ENCODE results near the gene TLCD5.

Gene TLCD5

DNA sequence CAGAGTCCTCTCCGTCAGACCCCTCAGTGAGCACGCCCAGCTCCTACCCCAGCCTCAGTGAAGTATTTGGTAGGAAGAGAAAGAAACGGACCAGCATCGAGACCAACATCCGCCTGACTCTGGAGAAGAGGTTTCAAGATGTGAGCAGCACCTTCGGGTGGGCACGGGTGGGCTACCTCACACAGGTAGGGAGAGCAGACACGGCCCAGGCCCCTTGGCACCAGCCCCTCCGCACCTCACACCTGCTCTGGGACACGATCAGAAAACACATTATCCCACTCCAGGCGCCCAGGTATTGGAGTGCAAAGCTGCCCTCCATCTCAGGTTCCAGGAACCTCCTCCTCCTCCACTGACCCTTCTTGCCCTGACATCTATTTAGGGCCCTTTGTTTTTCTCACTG, 17.6 kb upstream of the TLCD5 start:
- peak overlapping the region; percentile 51 for H2AK5ac ChIP-seq (ENCODE audit: low read depth, low read length)
- no peak overlapping the region for H3K14ac ChIP-seq (ENCODE audit: low read length)
- no peak overlapping the region for H3K4ac ChIP-seq (ENCODE audit: low read length)
- H2AFZ ChIP-seq (ENCODE audit: low read length): no peak overlapping the region
- H2BK120ac ChIP-seq (ENCODE audit: low read depth, low read length): no peak overlapping the region
- peaks cover 0 to 32% (median 0%) of the 10 kb centered on the region in 3 experiments for H3K27me3 ChIP-seq (ENCODE audit: control insufficient read depth in 3 of 3, insufficient read depth in 3 of 3, low read depth in 1 of 3, low read length in 3 of 3)
- H4K91ac ChIP-seq (ENCODE audit: low read depth, low read length, poor library complexity): no peak overlapping the region
- H3K4me1 ChIP-seq (ENCODE audit: control insufficient read depth in 2 of 2, insufficient read depth in 1 of 2, low read depth in 1 of 2, low read length in 2 of 2): peaks cover 6 to 7% of the 10 kb centered on the region in 2 donors
- H3K23ac ChIP-seq (ENCODE audit: low read depth, low read length, poor library complexity): no peak overlapping the region
- no peak overlapping the region for H3K4me3 ChIP-seq (ENCODE audit: low read length in 2 of 2)
- H3K9me3 ChIP-seq (replicated peaks in 1 of 2; ENCODE audit: control insufficient read depth in 2 of 2, insufficient read depth in 1 of 2, low read depth in 1 of 2, low read length in 2 of 2): no peaks in the 10 kb centered on the region
- no peaks in the 10 kb centered on the region for H3K79me1 ChIP-seq (ENCODE audit: low read depth, low read length)
- DNase-seq (ENCODE audit: low spot score): no peak
- H3K9ac ChIP-seq (ENCODE audit: low read depth, low read length, poor library complexity): no peak overlapping the region
- H2BK15ac ChIP-seq (ENCODE audit: low read length): no peak overlapping the region
- H3K27ac ChIP-seq (replicated peaks; ENCODE audit: low read length): no peak overlapping the region
- no CpG with 5 or more reads among the region's 11 CpGs for WGBS, 2 donors (ENCODE audit: extremely low coverage in 2 of 2, insufficient read length in 2 of 2, insufficient replicate concordance in 1 of 2)
- H3K18ac ChIP-seq (ENCODE audit: low read length): peak overlapping the region; percentile 79
- H2BK12ac ChIP-seq (ENCODE audit: low read length): no peak overlapping the region
- no peaks in the 10 kb centered on the region for H3K36me3 ChIP-seq (replicated peaks in 1 of 2; ENCODE audit: control insufficient read depth in 2 of 2, insufficient read depth in 2 of 2, low read length in 2 of 2)
- no peak overlapping the region for H2BK5ac ChIP-seq (ENCODE audit: low read length)
- no peak overlapping the region for H4K8ac ChIP-seq (ENCODE audit: low read depth, low read length)
- no peak overlapping the region for H3K4me2 ChIP-seq (ENCODE audit: insufficient read depth, low read length, poor library complexity, severe bottlenecking)

GRCh38 chr11:120308081-120308480, 17.0 kb upstream of the TLCD5 start:
- Histone ChIP-seq H2AK5ac (ENCODE audit: low read depth, low read length) (no peak overlapping the region), H4K8ac (ENCODE audit: low read depth, low read length) (no peak overlapping the region), H3K9me3 (replicated peaks in 1 of 2; ENCODE audit: control insufficient read depth in 2 of 2, insufficient read depth in 1 of 2, low read depth in 1 of 2, low read length in 2 of 2) (no peaks in the 10 kb centered on the region), H3K4me1 (ENCODE audit: control insufficient read depth in 2 of 2, insufficient read depth in 1 of 2, low read depth in 1 of 2, low read length in 2 of 2) (peaks cover 6 to 7% of the 10 kb centered on the region in 2 donors), H3K4me3 (ENCODE audit: low read length in 2 of 2) (no peak overlapping the region), H3K4ac (ENCODE audit: low read length) (no peak overlapping the region), H3K23ac (ENCODE audit: low read depth, low read length, poor library complexity) (no peak overlapping the region), H2BK5ac (ENCODE audit: low read length) (no peak overlapping the region), H3K18ac (ENCODE audit: low read length) (no peak overlapping the region), H4K91ac (ENCODE audit: low read depth, low read length, poor library complexity) (no peak overlapping the region), H3K27ac (replicated peaks; ENCODE audit: low read length) (no peak overlapping the region), H3K9ac (ENCODE audit: low read depth, low read length, poor library complexity) (no peak overlapping the region), H3K36me3 (replicated peaks in 1 of 2; ENCODE audit: control insufficient read depth in 2 of 2, insufficient read depth in 2 of 2, low read length in 2 of 2) (no peaks in the 10 kb centered on the region), H2AFZ (ENCODE audit: low read length) (no peak overlapping the region), H3K27me3 (ENCODE audit: control insufficient read depth in 3 of 3, insufficient read depth in 3 of 3, low read depth in 1 of 3, low read length in 3 of 3) (peaks cover 0 to 29% (median 0%) of the 10 kb centered on the region in 3 experiments), H2BK12ac (ENCODE audit: low read length) (no peak overlapping the region), H3K14ac (ENCODE audit: low read length) (no peak overlapping the region), H2BK120ac (ENCODE audit: low read depth, low read length) (peak overlapping the region; percentile 40), H3K4me2 (ENCODE audit: insufficient read depth, low read length, poor library complexity, severe bottlenecking) (no peak overlapping the region), H3K79me1 (ENCODE audit: low read depth, low read length) (no peaks in the 10 kb centered on the region), H2BK15ac (ENCODE audit: low read length) (no peak overlapping the region)
- no peak for DNase-seq (ENCODE audit: low spot score)
- WGBS, 2 donors (ENCODE audit: extremely low coverage in 2 of 2, insufficient read length in 2 of 2, insufficient replicate concordance in 1 of 2): no CpG with 5 or more reads among the region's 7 CpGs

GRCh38 chr11:120310870-120311269, 14.2 kb upstream of the TLCD5 start:
- no peak overlapping the region for H3K4me3 ChIP-seq (ENCODE audit: low read length in 2 of 2)
- peaks cover 6 to 10% of the 10 kb centered on the region in 2 donors for H3K4me1 ChIP-seq (ENCODE audit: control insufficient read depth in 2 of 2, insufficient read depth in 1 of 2, low read depth in 1 of 2, low read length in 2 of 2)
- H2BK5ac ChIP-seq (ENCODE audit: low read length): no peak overlapping the region
- no peak overlapping the region for H2AK5ac ChIP-seq (ENCODE audit: low read depth, low read length)
- H3K23ac ChIP-seq (ENCODE audit: low read depth, low read length, poor library complexity): no peak overlapping the region
- H3K4ac ChIP-seq (ENCODE audit: low read length): no peak overlapping the region
- no peak overlapping the region for H2BK120ac ChIP-seq (ENCODE audit: low read depth, low read length)
- H4K8ac ChIP-seq (ENCODE audit: low read depth, low read length): no peak overlapping the region
- DNase-seq (ENCODE audit: low spot score): no peak
- H3K14ac ChIP-seq (ENCODE audit: low read length): no peak overlapping the region
- H3K27ac ChIP-seq (replicated peaks; ENCODE audit: low read length): no peak overlapping the region
- H2AFZ ChIP-seq (ENCODE audit: low read length): no peak overlapping the region
- no peak overlapping the region for H2BK15ac ChIP-seq (ENCODE audit: low read length)
- no peaks in the 10 kb centered on the region for H3K36me3 ChIP-seq (replicated peaks in 1 of 2; ENCODE audit: control insufficient read depth in 2 of 2, insufficient read depth in 2 of 2, low read length in 2 of 2)
- no peaks in the 10 kb centered on the region for H3K9me3 ChIP-seq (replicated peaks in 1 of 2; ENCODE audit: control insufficient read depth in 2 of 2, insufficient read depth in 1 of 2, low read depth in 1 of 2, low read length in 2 of 2)
- H3K18ac ChIP-seq (ENCODE audit: low read length): no peak overlapping the region
- H3K4me2 ChIP-seq (ENCODE audit: insufficient read depth, low read length, poor library complexity, severe bottlenecking): no peak overlapping the region
- no peak overlapping the region for H3K9ac ChIP-seq (ENCODE audit: low read depth, low read length, poor library complexity)
- WGBS, 2 donors (ENCODE audit: extremely low coverage in 2 of 2, insufficient read length in 2 of 2, insufficient replicate concordance in 1 of 2): no CpG with 5 or more reads among the region's 3 CpGs
- H3K79me1 ChIP-seq (ENCODE audit: low read depth, low read length): no peaks in the 10 kb centered on the region
- no peak overlapping the region for H4K91ac ChIP-seq (ENCODE audit: low read depth, low read length, poor library complexity)
- no peak overlapping the region for H2BK12ac ChIP-seq (ENCODE audit: low read length)
- peaks cover 0 to 25% (median 0%) of the 10 kb centered on the region in 3 experiments for H3K27me3 ChIP-seq (ENCODE audit: control insufficient read depth in 3 of 3, insufficient read depth in 3 of 3, low read depth in 1 of 3, low read length in 3 of 3)

DNA sequence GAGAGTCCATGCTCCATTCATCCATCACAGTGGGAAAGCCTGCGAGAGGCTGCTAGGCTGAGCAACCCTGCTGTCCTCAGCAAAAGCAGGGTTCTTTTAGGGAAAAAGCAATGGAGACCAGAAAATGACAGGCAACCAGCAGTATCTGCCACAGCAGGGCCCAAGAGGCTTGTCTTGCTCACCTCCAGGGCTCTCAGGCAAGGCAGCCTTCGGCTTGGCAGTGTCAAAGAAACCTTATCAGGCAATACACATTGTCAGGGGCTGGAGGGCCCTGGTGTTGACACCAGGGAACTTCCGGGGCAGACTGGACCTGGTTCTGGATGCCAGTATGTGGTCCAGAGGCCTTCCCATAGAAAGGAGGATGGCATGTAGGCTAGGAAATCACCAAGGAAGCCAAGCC, 10.2 kb upstream of the TLCD5 start:
- H2BK15ac ChIP-seq (ENCODE audit: low read length): no peak overlapping the region
- H3K27me3 ChIP-seq (ENCODE audit: control insufficient read depth in 3 of 3, insufficient read depth in 3 of 3, low read depth in 1 of 3, low read length in 3 of 3): peaks cover 0 to 44% (median 0%) of the 10 kb centered on the region in 3 experiments
- H2AK5ac ChIP-seq (ENCODE audit: low read depth, low read length): no peak overlapping the region
- no peak for DNase-seq (ENCODE audit: low spot score)
- no peak overlapping the region for H4K91ac ChIP-seq (ENCODE audit: low read depth, low read length, poor library complexity)
- no peak overlapping the region for H2AFZ ChIP-seq (ENCODE audit: low read length)
- no peak overlapping the region for H3K4me2 ChIP-seq (ENCODE audit: insufficient read depth, low read length, poor library complexity, severe bottlenecking)
- no peaks in the 10 kb centered on the region for H3K79me1 ChIP-seq (ENCODE audit: low read depth, low read length)
- no peaks in the 10 kb centered on the region for H3K9me3 ChIP-seq (replicated peaks in 1 of 2; ENCODE audit: control insufficient read depth in 2 of 2, insufficient read depth in 1 of 2, low read depth in 1 of 2, low read length in 2 of 2)
- H3K23ac ChIP-seq (ENCODE audit: low read depth, low read length, poor library complexity): no peak overlapping the region
- no peak overlapping the region for H3K9ac ChIP-seq (ENCODE audit: low read depth, low read length, poor library complexity)
- H3K4me1 ChIP-seq (ENCODE audit: control insufficient read depth in 2 of 2, insufficient read depth in 1 of 2, low read depth in 1 of 2, low read length in 2 of 2): peaks cover 0 to 8% of the 10 kb centered on the region in 2 donors
- peak overlapping the region; percentile 63 for H3K18ac ChIP-seq (ENCODE audit: low read length)
- no peak overlapping the region for H3K14ac ChIP-seq (ENCODE audit: low read length)
- H2BK12ac ChIP-seq (ENCODE audit: low read length): no peak overlapping the region
- no peak overlapping the region for H4K8ac ChIP-seq (ENCODE audit: low read depth, low read length)
- H2BK5ac ChIP-seq (ENCODE audit: low read length): no peak overlapping the region
- WGBS, 2 donors (ENCODE audit: extremely low coverage in 2 of 2, insufficient read length in 2 of 2, insufficient replicate concordance in 1 of 2): no CpG with 5 or more reads among the region's 3 CpGs
- H3K4me3 ChIP-seq (ENCODE audit: low read length in 2 of 2): no peak overlapping the region
- no peak overlapping the region for H3K27ac ChIP-seq (replicated peaks; ENCODE audit: low read length)
- no peak overlapping the region for H2BK120ac ChIP-seq (ENCODE audit: low read depth, low read length)
- H3K36me3 ChIP-seq (replicated peaks in 1 of 2; ENCODE audit: control insufficient read depth in 2 of 2, insufficient read depth in 2 of 2, low read length in 2 of 2): no peaks in the 10 kb centered on the region
- no peak overlapping the region for H3K4ac ChIP-seq (ENCODE audit: low read length)
